Subcutaneous adipose tissue (tissue), 4 donors: ENCODE results near the gene KRT4. TPM values are rescaled to one million over a fixed set of nuclear protein-coding genes. Genes with fewer than 3 reads are reported as not detected.

Source experiments
- CTCF ChIP-seq: fragments of 450-650 bp; IDR thresholded peaks from one replicate; pipeline ENCODE4 v1.5.1; 2016; ENCODE audit warnings: low read depth, mild to moderate bottlenecking, control low read depth, antibody characterized with exemption, moderate library complexity
- total RNA-seq, 4 donors: library from RNA; depleted of rRNA; stranded (reverse); fragments of >200 nt; gene quantifications; one replicate each; pipeline ENCODE4 v1.1.0, GENCODE V29; 2016

KRT4 gene
- total RNA-seq, 4 donors from 2014 or later: not detected

- TF ChIP-seq CTCF: no peak
Observed at GRCh38 chr12:52779914-52780313, 34.0 kb downstream of the KRT4 start.

GRCh38 chr12:52778833-52779232, 35.1 kb downstream of the KRT4 start:
- TF ChIP-seq CTCF: no peak

GRCh38 chr12:52777566-52777965, 36.4 kb downstream of the KRT4 start:
- no peak for TF ChIP-seq CTCF

GRCh38 chr12:52776913-52777395, 37.0 kb downstream of the KRT4 start, which contains the start of gene KRT76:
Gene KRT76 (minus strand): TSS chr12:52777345. CDS start chr12:52777291, 54 bp downstream.
- no peak for TF ChIP-seq CTCF

- no peak for TF ChIP-seq CTCF
Observed at GRCh38 chr12:52776435-52776834, 37.5 kb downstream of the KRT4 start.

GRCh38 chr12:52774629-52775250, 39.2 kb downstream of the KRT4 start:
- no peak for TF ChIP-seq CTCF

- no peak for TF ChIP-seq CTCF
Observed at GRCh38 chr12:52772772-52773171, 41.1 kb downstream of the KRT4 start.
